Measurements from ENCODE around the gene TCP11. TPM values are rescaled to one million over a fixed set of nuclear protein-coding genes. Genes with fewer than 3 reads are reported as not detected.

Gene TCP11
- total and polyA plus RNA-seq, 4 donors = 0.05 to 0.19 TPM; not detected in 2

DNA sequence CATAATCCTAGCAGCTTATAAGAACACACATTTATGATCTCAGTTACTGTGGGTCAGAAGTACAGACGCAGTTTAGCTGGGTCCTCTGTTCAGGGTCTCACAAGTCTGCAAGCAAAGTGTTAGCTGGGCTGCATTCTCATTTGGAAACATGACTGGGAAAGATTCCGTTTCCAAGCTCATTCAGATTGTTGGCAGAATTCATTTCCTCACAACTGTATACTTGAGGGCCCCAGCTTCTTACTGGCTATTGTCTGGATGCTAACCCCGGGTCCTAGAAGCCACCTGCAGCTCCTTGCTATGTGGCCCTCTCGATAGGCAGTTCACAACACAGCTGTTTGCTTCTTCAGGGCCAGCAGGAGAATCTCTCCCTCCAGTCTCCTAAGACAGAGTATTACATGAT lies 13.1 kb downstream of the TCP11 start:
- Histone ChIP-seq H3K4me1 (ENCODE audit: control insufficient read depth in 4 of 4, insufficient read depth in 4 of 4, low read length in 3 of 4) (peaks cover 0 to 2% (median 0%) of the 10 kb centered on the region in 4 donors), H3K9me3 (ENCODE audit: control insufficient read depth in 4 of 4, low read length in 3 of 4) (no peaks in the 10 kb centered on the region), H3K4me3 (ENCODE audit: low read depth in 1 of 3, low read length in 3 of 3) (no peak overlapping the region), H3K27ac (ENCODE audit: low read depth in 1 of 2, low read length in 2 of 2) (no peak overlapping the region), H3K27me3 (ENCODE audit: control insufficient read depth in 4 of 4, insufficient read depth in 4 of 4, low read length in 3 of 4) (no peaks in the 10 kb centered on the region), H3K9ac (ENCODE audit: low read depth in 1 of 2, low read length in 2 of 2) (no peak overlapping the region), H3K36me3 (ENCODE audit: control insufficient read depth in 4 of 4, insufficient read depth in 3 of 4, low read depth in 1 of 4, low read length in 3 of 4) (no peaks in the 10 kb centered on the region)
- WGBS = 89% methylated on average over 4 of the region's 4 CpGs
- no peak for DNase-seq (ENCODE audit: low spot score)
- TF ChIP-seq HNF4A (conservative IDR thresholded peaks at IDR 0.05) = no peak
- TF ChIP-seq, protein P1, sequence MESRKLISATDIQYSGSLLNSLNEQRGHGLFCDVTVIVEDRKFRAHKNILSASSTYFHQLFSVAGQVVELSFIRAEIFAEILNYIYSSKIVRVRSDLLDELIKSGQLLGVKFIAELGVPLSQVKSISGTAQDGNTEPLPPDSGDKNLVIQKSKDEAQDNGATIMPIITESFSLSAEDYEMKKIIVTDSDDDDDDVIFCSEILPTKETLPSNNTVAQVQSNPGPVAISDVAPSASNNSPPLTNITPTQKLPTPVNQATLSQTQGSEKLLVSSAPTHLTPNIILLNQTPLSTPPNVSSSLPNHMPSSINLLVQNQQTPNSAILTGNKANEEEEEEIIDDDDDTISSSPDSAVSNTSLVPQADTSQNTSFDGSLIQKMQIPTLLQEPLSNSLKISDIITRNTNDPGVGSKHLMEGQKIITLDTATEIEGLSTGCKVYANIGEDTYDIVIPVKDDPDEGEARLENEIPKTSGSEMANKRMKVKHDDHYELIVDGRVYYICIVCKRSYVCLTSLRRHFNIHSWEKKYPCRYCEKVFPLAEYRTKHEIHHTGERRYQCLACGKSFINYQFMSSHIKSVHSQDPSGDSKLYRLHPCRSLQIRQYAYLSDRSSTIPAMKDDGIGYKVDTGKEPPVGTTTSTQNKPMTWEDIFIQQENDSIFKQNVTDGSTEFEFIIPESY (IDR thresholded peaks at IDR 0.05) = no peak
- TF ChIP-seq TAF1 (conservative IDR thresholded peaks at IDR 0.05) = no peak
- no peak for TF ChIP-seq HNF4G (IDR thresholded peaks at IDR 0.05)
- no peak for TF ChIP-seq EGR1 (IDR thresholded peaks at IDR 0.05; ENCODE audit: low read depth in 2 of 2)
- TF ChIP-seq, protein P2, sequence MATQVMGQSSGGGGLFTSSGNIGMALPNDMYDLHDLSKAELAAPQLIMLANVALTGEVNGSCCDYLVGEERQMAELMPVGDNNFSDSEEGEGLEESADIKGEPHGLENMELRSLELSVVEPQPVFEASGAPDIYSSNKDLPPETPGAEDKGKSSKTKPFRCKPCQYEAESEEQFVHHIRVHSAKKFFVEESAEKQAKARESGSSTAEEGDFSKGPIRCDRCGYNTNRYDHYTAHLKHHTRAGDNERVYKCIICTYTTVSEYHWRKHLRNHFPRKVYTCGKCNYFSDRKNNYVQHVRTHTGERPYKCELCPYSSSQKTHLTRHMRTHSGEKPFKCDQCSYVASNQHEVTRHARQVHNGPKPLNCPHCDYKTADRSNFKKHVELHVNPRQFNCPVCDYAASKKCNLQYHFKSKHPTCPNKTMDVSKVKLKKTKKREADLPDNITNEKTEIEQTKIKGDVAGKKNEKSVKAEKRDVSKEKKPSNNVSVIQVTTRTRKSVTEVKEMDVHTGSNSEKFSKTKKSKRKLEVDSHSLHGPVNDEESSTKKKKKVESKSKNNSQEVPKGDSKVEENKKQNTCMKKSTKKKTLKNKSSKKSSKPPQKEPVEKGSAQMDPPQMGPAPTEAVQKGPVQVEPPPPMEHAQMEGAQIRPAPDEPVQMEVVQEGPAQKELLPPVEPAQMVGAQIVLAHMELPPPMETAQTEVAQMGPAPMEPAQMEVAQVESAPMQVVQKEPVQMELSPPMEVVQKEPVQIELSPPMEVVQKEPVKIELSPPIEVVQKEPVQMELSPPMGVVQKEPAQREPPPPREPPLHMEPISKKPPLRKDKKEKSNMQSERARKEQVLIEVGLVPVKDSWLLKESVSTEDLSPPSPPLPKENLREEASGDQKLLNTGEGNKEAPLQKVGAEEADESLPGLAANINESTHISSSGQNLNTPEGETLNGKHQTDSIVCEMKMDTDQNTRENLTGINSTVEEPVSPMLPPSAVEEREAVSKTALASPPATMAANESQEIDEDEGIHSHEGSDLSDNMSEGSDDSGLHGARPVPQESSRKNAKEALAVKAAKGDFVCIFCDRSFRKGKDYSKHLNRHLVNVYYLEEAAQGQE (IDR thresholded peaks at IDR 0.05) = no peak
- no peak for TF ChIP-seq NR2F2 (IDR thresholded peaks at IDR 0.05)
- TF ChIP-seq, protein P3, sequence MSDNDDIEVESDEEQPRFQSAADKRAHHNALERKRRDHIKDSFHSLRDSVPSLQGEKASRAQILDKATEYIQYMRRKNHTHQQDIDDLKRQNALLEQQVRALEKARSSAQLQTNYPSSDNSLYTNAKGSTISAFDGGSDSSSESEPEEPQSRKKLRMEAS (IDR thresholded peaks at IDR 0.05) = no peak
- no peak for TF ChIP-seq FOXA2 (IDR thresholded peaks at IDR 0.05)
- TF ChIP-seq, protein P4, sequence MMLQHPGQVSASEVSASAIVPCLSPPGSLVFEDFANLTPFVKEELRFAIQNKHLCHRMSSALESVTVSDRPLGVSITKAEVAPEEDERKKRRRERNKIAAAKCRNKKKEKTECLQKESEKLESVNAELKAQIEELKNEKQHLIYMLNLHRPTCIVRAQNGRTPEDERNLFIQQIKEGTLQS (IDR thresholded peaks at IDR 0.05) = no peak
- TF ChIP-seq, protein P5, sequence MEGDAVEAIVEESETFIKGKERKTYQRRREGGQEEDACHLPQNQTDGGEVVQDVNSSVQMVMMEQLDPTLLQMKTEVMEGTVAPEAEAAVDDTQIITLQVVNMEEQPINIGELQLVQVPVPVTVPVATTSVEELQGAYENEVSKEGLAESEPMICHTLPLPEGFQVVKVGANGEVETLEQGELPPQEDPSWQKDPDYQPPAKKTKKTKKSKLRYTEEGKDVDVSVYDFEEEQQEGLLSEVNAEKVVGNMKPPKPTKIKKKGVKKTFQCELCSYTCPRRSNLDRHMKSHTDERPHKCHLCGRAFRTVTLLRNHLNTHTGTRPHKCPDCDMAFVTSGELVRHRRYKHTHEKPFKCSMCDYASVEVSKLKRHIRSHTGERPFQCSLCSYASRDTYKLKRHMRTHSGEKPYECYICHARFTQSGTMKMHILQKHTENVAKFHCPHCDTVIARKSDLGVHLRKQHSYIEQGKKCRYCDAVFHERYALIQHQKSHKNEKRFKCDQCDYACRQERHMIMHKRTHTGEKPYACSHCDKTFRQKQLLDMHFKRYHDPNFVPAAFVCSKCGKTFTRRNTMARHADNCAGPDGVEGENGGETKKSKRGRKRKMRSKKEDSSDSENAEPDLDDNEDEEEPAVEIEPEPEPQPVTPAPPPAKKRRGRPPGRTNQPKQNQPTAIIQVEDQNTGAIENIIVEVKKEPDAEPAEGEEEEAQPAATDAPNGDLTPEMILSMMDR (IDR thresholded peaks at IDR 0.05; ENCODE audit: low read depth, low read length, missing input control) = no peak
- no peak for TF ChIP-seq YY1 (IDR thresholded peaks at IDR 0.05)
- no peak for TF ChIP-seq RAD21 (IDR thresholded peaks at IDR 0.05)
- TF ChIP-seq RXRA (IDR thresholded peaks at IDR 0.05) = no peak

DNA sequence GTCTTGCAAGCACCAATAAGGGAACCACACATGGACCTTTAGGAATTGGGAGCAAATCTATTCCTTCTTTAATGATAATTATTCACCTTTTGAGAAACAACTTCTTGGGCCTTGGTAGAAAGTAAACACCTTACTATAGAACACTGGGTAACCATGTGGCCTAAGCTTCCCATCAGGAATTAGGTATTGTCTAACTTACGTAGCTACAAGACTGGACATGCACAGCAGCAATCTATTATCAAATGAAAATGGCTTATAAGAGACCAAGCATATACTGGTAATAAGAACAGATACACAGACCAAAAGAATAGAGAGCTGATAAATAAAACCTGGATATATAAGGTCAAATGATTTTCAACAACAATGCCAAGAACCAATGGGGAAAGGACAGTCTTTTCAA lies 16.8 kb downstream of the TCP11 start:
- Histone ChIP-seq H3K9me3 (ENCODE audit: control insufficient read depth in 4 of 4, low read length in 3 of 4) (no peaks in the 10 kb centered on the region), H3K4me1 (ENCODE audit: control insufficient read depth in 4 of 4, insufficient read depth in 4 of 4, low read length in 3 of 4) (peaks cover 0 to 2% (median 0%) of the 10 kb centered on the region in 4 donors), H3K27ac (ENCODE audit: low read depth in 1 of 2, low read length in 2 of 2) (no peak overlapping the region), H3K4me3 (ENCODE audit: low read depth in 1 of 3, low read length in 3 of 3) (no peak overlapping the region), H3K36me3 (ENCODE audit: control insufficient read depth in 4 of 4, insufficient read depth in 3 of 4, low read depth in 1 of 4, low read length in 3 of 4) (no peaks in the 10 kb centered on the region), H3K9ac (ENCODE audit: low read depth in 1 of 2, low read length in 2 of 2) (no peak overlapping the region), H3K27me3 (ENCODE audit: control insufficient read depth in 4 of 4, insufficient read depth in 4 of 4, low read length in 3 of 4) (no peaks in the 10 kb centered on the region)
- 98% methylated on average over 1 of the region's 1 CpG for WGBS
- TF ChIP-seq EGR1 (IDR thresholded peaks at IDR 0.05; ENCODE audit: low read depth in 2 of 2) (no peak), NR2F2 (IDR thresholded peaks at IDR 0.05) (no peak), FOXA2 (IDR thresholded peaks at IDR 0.05) (no peak), HNF4A (conservative IDR thresholded peaks at IDR 0.05) (no peak)
- no peak for DNase-seq (ENCODE audit: low spot score)
